HFFc6 (cell line): Measurements from ENCODE around the gene ELOVL6. TPM values are rescaled to one million over a fixed set of nuclear protein-coding genes. Genes with fewer than 3 reads are reported as not detected.

ENCODE experiments used
- DNase-seq: peaks from one replicate; pipeline ENCODE4 v3.0.0-alpha.2; 2018
- H3K27ac Mint-ChIP-seq: 2 replicates; pipeline ENCODE4 v1.8.0; 2020; ENCODE audit warnings: mild to moderate bottlenecking, mixed read lengths
- H3K27me3 Mint-ChIP-seq: 2 replicates; pipeline ENCODE4 v1.8.0; 2021; ENCODE audit warnings: mild to moderate bottlenecking, moderate library complexity, mixed read lengths; ENCODE audit not compliant: insufficient read depth
- H3K36me3 Mint-ChIP-seq: 2 replicates; pipeline ENCODE4 v1.8.0; 2021; ENCODE audit warnings: low read depth, mixed read lengths
- H3K4me1 Mint-ChIP-seq: 2 replicates; pipeline ENCODE4 v1.8.0; 2020; ENCODE audit warnings: low read depth, mixed read lengths
- H3K4me3 Mint-ChIP-seq: 2 replicates; pipeline ENCODE4 v1.8.0; 2020; ENCODE audit warnings: mild to moderate bottlenecking, moderate library complexity, mixed read lengths
- H3K9me3 Mint-ChIP-seq: 2 replicates; pipeline ENCODE4 v1.8.0; 2020; ENCODE audit warnings: mild to moderate bottlenecking, mixed read lengths
- total RNA-seq, 6 experiments: library from RNA; stranded (reverse); fragmentation: NEBNext Ultra II Directional; extraction: Animal tissue kit (Norgen Biotek cat#: 25700); gene quantifications; 2 replicates in 1 of 6; 3 replicates in 5 of 6; pipeline ENCODE4 v1.2.3, GENCODE V29; 2021
- TF ChIP-seq, protein P1 (sequence below): fragments of 200-600 bp; sonication (generic); IDR thresholded peaks from 2 replicates; pipeline ENCODE4 v1.5.0; 2021; ENCODE audit warnings: antibody characterized with exemption, mild to moderate bottlenecking

The ELOVL6 gene
- total RNA-seq, 6 experiments from 2014 or later, result 21.0 to 26.2 (median 22.5) TPM

DNA sequence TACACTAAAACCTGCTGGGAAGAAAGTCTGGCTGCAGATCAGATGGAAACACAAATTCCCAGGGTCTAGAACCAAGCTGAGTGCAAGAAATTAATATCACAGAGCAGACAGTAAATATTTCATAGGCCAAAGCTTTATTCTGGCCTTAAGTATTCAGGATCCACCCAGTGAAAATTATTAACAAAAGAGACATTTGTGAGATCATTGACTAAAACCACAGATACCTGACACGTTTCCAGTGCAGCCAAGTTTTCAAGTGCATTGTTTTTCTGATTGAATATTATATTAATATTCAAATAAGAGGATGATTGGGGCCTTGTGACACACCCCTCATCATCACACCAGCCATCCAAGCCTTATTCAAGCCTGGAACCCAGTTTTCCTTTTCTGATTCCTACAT lies 10.3 kb downstream of the ELOVL6 start:
- Mint-ChIP-seq H3K27me3 (no peaks in the 10 kb centered on the region; the same call in 1 of the 2 replicates), H3K4me3 (no peak overlapping the region), H3K4me1 (peaks cover 25% of the 10 kb centered on the region)

DNA sequence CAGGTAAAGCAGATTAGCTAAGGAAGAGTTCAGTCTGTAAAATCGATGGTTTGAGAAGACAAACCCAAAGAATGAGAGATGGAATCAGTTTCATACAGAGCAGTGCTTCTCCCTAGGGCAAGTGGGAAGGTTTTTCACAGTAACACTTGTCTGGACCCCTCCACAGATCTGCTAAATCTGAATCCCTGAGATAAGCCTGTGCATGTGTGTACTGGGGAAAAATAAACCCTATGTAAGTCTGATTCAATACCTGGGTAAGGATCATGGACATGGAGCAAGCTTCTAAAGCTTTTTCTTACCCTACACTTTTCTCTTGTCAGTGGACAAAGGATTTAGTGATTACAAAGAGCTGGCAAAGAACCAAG lies 13.6 kb downstream of the ELOVL6 start:
- TF ChIP-seq, protein P1, sequence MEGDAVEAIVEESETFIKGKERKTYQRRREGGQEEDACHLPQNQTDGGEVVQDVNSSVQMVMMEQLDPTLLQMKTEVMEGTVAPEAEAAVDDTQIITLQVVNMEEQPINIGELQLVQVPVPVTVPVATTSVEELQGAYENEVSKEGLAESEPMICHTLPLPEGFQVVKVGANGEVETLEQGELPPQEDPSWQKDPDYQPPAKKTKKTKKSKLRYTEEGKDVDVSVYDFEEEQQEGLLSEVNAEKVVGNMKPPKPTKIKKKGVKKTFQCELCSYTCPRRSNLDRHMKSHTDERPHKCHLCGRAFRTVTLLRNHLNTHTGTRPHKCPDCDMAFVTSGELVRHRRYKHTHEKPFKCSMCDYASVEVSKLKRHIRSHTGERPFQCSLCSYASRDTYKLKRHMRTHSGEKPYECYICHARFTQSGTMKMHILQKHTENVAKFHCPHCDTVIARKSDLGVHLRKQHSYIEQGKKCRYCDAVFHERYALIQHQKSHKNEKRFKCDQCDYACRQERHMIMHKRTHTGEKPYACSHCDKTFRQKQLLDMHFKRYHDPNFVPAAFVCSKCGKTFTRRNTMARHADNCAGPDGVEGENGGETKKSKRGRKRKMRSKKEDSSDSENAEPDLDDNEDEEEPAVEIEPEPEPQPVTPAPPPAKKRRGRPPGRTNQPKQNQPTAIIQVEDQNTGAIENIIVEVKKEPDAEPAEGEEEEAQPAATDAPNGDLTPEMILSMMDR, result no peak
- Mint-ChIP-seq H3K27ac (peak overlapping the region; percentile 58), H3K4me1 (peaks cover 25% of the 10 kb centered on the region), H3K36me3 (no peaks in the 10 kb centered on the region; the same call in 1 of the 2 replicates), H3K9me3 (no peaks in the 10 kb centered on the region), H3K4me3 (peak overlapping the region; percentile 18; the same call in 1 of the 2 replicates), H3K27me3 (no peaks in the 10 kb centered on the region; the same call in 1 of the 2 replicates)
- no peak for DNase-seq

More for the DNA sequence above, 10.3 kb downstream of the ELOVL6 start:
- Mint-ChIP-seq H3K9me3 (no peaks in the 10 kb centered on the region), H3K36me3 (no peaks in the 10 kb centered on the region; the same call in 1 of the 2 replicates), H3K27ac (no peak overlapping the region)
- DNase-seq, result no peak
- TF ChIP-seq, protein P1, result no peak

DNA sequence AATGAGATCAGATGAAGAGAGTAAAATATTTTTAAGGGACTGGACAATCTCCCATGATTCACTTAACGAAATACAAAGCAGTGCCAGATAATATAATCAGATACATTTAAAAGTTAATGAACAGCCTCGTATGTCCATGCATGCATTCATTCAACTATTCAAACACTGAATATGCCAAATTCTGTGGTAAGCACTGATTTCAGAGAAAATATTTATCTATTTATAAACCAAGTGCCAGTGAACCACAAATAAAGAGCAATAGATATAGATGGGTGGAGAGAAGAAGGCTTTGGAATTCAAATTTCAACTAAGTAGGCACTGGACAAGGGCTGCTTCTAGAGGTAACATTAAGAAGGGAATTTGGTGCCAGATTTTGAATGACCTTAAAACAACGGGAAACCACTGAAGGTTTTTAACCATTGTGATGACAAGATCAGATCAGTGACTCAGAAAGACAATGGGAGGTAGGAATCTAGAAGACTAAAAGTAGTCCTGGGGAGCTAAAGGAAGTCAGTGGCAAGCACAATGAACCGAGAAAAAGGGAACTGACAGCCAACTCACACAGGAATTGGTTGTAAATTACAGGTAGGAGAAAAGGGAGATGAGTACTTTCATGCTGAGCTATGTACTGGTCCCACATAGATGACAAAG lies 14.2 kb downstream of the ELOVL6 start:
- H3K27ac Mint-ChIP-seq, result peak overlapping the region; percentile 58
- H3K4me3 Mint-ChIP-seq, result peak overlapping the region; percentile 18; the same call in 1 of the 2 replicates
- no peaks in the 10 kb centered on the region for H3K9me3 Mint-ChIP-seq
- H3K27me3 Mint-ChIP-seq, result no peaks in the 10 kb centered on the region; the same call in 1 of the 2 replicates
- peaks cover 25% of the 10 kb centered on the region for H3K4me1 Mint-ChIP-seq
- DNase-seq, result peak; percentile 11
- no peaks in the 10 kb centered on the region; the same call in 1 of the 2 replicates for H3K36me3 Mint-ChIP-seq
- TF ChIP-seq, protein P1, result no peak

DNA sequence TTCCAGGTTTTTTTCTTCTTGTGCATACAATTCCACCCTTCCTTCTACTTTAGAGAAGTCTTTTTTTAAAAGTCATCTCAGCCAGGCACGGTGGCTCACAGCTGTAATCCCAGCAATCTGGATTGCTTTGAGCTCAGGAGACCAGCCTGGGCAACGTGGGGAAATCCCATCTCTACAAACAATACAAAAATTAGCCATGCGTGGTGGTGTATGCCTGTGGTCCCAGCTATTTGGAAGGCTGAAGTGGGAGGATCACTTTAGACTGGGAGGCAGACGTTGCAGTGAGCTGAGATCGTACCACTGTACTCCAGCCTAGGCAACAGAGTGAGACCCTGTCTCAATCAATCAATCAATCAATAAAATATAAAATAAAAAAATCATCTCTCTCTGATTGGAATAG lies 14.8 kb downstream of the ELOVL6 start:
- Mint-ChIP-seq H3K27me3 (no peaks in the 10 kb centered on the region; the same call in 1 of the 2 replicates), H3K36me3 (no peaks in the 10 kb centered on the region; the same call in 1 of the 2 replicates), H3K4me1 (peaks cover 25% of the 10 kb centered on the region), H3K4me3 (no peak overlapping the region), H3K27ac (no peak overlapping the region), H3K9me3 (no peaks in the 10 kb centered on the region)
- no peak for DNase-seq
- TF ChIP-seq, protein P1, result no peak

DNA sequence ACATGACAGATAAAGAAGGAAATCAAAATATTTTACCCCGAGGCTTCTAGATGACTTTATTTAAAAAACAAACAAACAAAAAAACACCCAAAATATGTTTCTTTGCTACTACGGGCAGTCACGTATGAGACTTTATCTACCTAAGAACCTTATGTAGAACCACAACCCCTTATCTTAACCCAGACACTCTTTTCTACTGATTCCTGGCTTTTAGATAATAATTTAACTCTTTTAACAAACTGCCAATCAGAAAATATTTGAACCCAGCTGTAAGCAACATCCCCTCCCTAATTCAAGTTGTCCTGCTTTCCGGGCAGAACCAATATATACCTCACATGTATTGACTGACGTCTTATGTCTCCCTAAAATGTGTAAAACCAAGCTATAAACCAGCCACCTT lies 15.4 kb downstream of the ELOVL6 start:
- Mint-ChIP-seq H3K9me3 (no peaks in the 10 kb centered on the region), H3K4me1 (peaks cover 23% of the 10 kb centered on the region), H3K27me3 (no peaks in the 10 kb centered on the region; the same call in 1 of the 2 replicates), H3K4me3 (no peak overlapping the region), H3K27ac (no peak overlapping the region), H3K36me3 (peaks cover 5% of the 10 kb centered on the region)
- DNase-seq, result no peak
- TF ChIP-seq, protein P1, result no peak
